ENCODE results near the gene PIGO. TPM values are rescaled to one million over a fixed set of nuclear protein-coding genes. Genes with fewer than 3 reads are reported as not detected.

PIGO gene
- total and polyA plus RNA-seq, 2 of the 8 experiments (the other 6 are each of a cell fraction or from before 2014, with no cell fraction given): 20.5 to 31.3 TPM

DNA sequence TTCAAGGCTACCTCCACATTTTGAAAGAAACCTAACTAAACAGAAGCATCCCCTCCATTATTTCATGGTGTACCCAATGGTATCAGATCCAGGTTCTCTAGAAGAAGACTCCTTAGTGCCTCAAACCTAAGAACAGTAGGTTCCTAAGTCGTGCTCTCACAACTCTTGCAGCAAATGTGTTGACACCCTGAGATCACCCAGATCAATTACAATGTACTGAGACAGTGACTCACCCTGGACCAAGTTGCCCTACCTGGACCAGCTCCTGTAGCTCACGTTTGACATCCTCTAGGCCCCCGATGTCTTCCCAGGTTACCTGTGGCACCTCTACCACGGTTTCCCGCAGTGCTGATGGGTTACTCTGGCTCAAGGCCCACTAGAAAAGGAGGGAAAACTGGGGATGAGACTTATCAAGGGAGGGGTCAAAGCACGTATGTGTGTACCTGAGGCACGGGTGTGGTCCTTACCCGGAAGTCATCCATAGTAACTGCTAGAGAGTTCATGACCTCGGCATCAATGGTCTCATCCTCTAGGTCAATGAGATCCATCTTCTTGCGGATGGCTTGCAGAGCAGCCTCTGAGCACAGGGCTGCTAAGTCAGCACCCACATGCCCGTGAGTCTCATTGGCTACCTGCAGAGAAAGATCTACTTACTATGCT lies 35.7 kb downstream of the PIGO start (continued):
- no peak for TF ChIP-seq RFX5 (IDR thresholded peaks at IDR 0.05; ENCODE audit: borderline replicate concordance, low read depth, low read length)
